Measurements from ENCODE around the gene SOCS7.

The SOCS7 gene

GRCh38 chr17:38442548-38442947, 90.9 kb downstream of the SOCS7 start:
- DNase-seq, result no peak

- DNase-seq, result no peak
Measured at GRCh38 chr17:38443356-38444031, 91.8 kb downstream of the SOCS7 start.

DNA sequence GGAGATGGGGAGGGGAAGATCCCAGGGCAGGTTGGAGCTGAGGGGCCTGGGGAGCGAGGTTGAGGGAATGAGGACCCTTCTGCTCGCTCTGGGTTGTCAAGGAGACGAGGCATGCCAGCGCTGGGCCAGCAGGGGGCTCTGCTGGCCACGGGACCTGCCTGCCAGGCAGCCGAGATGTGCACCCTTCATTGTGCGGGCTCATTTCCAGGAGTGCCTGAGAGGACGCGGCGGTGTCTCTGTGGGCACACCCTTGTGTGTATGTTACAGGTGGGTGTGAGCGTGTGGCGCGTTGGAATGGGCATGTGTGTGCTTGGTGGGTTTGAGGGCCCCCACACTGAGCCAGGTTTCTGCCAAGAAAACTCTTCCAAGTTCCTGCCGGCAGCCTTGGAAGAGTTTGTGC, 92.5 kb downstream of the SOCS7 start:
- DNase-seq, result peak; percentile 49

GRCh38 chr17:38447502-38448085, 96.0 kb downstream of the SOCS7 start:
- DNase-seq, result no peak

DNA sequence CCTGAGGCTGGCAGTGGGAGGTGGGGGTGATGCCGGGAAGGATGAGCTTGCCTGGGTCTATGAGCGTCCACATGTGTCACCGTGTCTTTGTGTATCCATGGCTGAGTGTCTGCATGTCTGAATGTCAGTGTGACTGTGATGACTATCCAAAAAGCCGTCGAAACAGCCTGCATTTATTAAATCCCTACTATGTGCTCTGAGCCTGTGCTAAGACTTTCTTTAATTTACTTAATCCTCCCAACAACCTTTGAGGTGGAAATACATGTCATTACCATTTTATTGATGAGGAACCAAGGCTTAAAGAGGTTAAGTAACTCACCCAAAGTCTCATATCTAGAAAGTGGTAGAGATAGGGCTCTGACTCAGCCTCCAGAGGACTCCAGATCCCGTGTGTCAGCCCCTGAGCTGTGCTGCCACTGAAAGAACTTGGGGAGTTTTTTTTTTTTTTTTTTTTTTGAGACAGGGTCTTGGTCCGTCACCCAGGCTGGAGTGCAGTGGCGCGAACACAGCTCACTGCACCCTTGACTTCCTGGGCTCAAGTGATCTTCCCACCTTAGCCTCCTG, 96.6 kb downstream of the SOCS7 start:
- DNase-seq, result no peak

DNA sequence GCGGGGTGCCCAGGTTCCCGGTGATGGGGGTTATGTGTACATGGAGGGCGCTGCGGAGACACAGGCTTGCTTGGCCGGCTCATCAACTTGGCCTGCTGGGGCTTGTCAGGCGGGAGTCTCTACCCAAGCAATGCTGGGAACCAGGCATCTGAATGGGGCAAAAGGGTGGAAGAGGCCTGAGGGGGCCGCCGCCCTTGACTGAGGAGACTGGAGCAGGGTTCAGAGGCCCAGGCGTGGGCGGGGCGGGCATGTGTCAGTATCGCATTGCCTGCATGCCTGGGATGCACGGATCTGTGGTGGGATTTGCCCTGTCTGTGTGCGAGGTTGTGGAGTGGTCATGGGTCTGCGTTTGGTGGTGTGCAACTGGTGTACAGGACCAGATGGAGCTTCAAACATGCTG, 97.7 kb downstream of the SOCS7 start:
- DNase-seq, result no peak

GRCh38 chr17:38450557-38451029, 98.9 kb downstream of the SOCS7 start:
- no peak for DNase-seq

DNA sequence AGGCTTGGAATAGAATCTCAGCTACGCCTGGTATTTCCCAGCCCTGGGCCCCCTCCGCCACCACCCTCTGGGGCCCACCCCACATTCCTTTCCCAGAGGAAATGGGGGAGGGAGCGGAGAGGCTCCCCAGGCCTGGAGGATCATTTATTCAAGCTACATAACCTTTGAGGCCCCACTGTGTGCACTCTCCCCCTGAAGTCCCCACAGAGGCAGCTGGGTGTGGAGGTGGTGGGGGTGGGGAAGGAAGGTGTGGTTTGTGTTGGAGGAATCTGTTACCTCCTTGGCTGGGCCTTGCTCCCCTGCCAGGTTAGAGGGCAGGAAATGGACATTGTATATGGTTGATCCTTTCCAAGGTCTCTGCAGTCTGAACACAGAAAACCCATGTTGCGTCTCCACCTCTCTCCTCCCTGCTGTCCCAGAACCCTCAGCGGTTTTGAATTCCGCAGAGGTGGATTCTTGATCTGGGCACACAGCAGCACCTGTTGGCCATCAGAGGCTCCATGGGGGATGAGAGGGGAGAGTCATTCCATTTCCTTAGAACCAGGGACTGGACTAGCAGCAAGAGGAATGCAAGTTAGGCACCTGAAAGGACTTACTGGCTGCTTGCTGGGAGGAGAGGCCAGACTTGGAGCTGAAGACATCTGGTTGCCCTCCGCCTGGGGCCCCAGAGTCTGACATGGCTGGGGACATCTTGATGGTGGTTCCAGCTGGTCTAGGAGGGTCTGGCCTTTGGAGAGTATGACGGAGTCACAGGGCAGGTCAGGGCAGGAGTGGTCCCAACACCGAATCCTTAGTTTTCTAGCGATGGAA, 99.6 kb downstream of the SOCS7 start:
- DNase-seq, result no peak

DNA sequence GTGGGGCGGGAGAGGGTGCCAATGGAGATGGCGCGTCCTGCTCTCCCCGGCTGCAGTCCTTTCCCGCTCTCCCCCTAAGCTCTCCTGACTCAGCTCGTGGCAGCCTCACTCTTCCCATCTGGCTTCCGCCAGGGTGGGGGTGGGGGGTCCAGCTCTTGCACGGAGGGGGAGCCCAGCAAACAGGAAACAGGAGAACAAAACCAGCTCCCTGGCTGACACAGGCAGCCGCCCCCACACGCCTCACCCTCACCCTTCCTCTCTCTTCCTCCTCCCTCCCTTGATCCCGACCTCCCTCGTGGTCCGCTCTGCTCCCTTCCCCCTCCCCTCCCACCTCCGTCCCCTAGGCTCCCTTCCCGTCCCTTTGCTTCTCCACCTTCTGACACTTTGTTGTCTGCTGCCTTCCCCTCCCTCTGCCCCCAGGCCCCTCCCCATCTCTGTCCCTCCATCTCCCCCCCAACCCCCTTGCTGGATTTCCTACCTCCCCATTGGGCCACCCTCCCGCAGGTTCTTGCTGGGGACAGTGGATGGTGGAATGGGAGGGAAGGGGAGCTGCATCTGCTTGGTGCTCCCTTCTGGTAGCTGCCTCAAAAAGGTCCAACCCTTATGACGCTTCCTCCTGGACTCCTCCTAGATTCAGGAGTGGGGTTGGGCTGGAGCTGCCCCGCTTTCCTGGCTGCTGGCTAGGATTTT, 100.3 kb downstream of the SOCS7 start:
- DNase-seq, result no peak

DNA sequence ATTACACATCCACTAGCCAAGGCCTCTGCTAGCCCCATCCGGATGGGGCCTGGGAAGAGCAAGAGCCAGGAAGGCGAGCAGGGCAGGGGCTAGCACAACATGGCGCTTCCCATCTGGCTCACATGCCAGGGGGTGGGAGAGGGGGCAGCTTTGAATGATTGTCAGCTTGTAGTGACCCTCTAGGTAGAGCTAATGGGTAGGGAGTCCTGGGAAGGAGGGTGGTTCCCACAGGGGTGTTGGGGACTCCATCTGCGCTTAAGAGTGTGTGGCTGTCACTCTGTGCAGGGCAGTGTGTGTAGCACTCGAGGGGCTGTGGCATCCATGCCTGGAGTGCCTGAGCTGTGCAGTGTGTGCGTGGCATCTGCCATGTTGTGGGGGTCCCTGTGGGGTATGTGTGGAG, 101.1 kb downstream of the SOCS7 start:
- DNase-seq, result no peak

GRCh38 chr17:38453951-38454421, 102.3 kb downstream of the SOCS7 start:
- no peak for DNase-seq

DNA sequence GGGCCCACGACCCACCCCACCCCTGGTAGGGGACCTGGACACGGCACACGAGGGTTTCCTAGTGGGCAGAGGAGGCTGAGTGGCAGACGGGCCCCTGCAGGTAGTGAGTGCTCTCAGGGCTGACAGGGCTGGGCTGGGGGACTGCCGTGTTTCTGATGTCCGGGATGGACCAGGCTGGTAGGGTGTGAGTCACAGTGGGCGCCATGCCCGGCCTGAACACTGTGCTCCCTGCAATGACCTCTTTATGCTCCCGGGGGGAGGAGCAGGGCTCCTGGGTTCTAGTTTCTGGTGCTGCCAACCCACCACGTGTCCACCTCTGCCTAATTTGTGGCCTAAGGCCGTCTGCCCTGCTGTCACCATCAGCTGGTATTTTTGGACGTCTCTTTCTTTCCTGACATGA, 102.9 kb downstream of the SOCS7 start:
- DNase-seq, result no peak
